GM12891 (cell line): ENCODE measurements around the gene TXNDC2.

ENCODE experiments used
- POLR2A ChIP-seq: IDR thresholded peaks from 2 replicates; pipeline ENCODE4 v1.6.1; 2011; ENCODE audit warnings: low read depth, low read length, control low read depth
- SPI1 ChIP-seq: IDR thresholded peaks from 2 replicates; pipeline ENCODE4 v1.6.1; 2011; ENCODE audit warnings: low read depth, low read length, control low read depth
- TAF1 ChIP-seq: IDR thresholded peaks from 2 replicates; pipeline ENCODE4 v1.6.1; 2011; ENCODE audit warnings: low read depth, low read length, control low read depth

GRCh38 chr18:9926223-9926894 is 40.6 kb downstream of the TXNDC2 start:
- no peak for TF ChIP-seq POLR2A
- no peak for TF ChIP-seq SPI1
- TF ChIP-seq TAF1 = no peak
